Measurements from ENCODE around the gene KLF17. TPM values are rescaled to one million over a fixed set of nuclear protein-coding genes. Genes with fewer than 3 reads are reported as not detected.

The KLF17 gene
- total RNA-seq (not detected in 2 replicates), polyA plus RNA-seq (not detected in 2 replicates)

- Histone ChIP-seq H3K27ac (no peak within 1 kb of the TSS), H3K4me3 (no peak within 1 kb of the TSS), H3K4me1 (ENCODE audit: low read depth) (no peaks in the 10 kb centered on the region), H3K36me3 (no peaks in the 10 kb centered on the region), H3K9me3 (ENCODE audit: low read depth) (no peaks in the 10 kb centered on the region), H3K27me3 (no peaks in the 10 kb centered on the region)
- DNase-seq (ENCODE audit: low read depth in 1 of 2, low spot score in 1 of 2), result no peak
- TF ChIP-seq CTCF (IDR thresholded peaks at IDR 0.05; ENCODE audit: low read depth, low read length), result no peak
Measured at GRCh38 chr1:44118682-44119081, at the start of gene KLF17. KLF17 (plus strand) TSS chr1:44118821; CDS start chr1:44118908, 87 bp downstream.

- Histone ChIP-seq H3K36me3 (no peaks in the 10 kb centered on the region), H3K27me3 (no peaks in the 10 kb centered on the region), H3K4me1 (ENCODE audit: low read depth) (peaks cover 7% of the 10 kb centered on the region), H3K9me3 (ENCODE audit: low read depth) (no peaks in the 10 kb centered on the region), H3K4me3 (no peak overlapping the region), H3K27ac (no peak overlapping the region)
- no peak for TF ChIP-seq CTCF (IDR thresholded peaks at IDR 0.05; ENCODE audit: low read depth, low read length)
- no peak for DNase-seq (ENCODE audit: low read depth in 1 of 2, low spot score in 1 of 2)
Measured at GRCh38 chr1:44071461-44071860, 47.2 kb upstream of the KLF17 start.

- peak in 1 of 2 donors; percentile 95 for DNase-seq (ENCODE audit: low read depth in 1 of 2, low spot score in 1 of 2)
Measured at GRCh38 chr1:44072204-44072603, 46.4 kb upstream of the KLF17 start.

GRCh38 chr1:44072821-44073220 lies 45.8 kb upstream of the KLF17 start:
- TF ChIP-seq CTCF (IDR thresholded peaks at IDR 0.05; ENCODE audit: low read depth, low read length), result no peak
- DNase-seq (ENCODE audit: low read depth in 1 of 2, low spot score in 1 of 2), result no peak
- no peaks in the 10 kb centered on the region for H3K36me3 ChIP-seq
- H3K9me3 ChIP-seq (ENCODE audit: low read depth), result no peaks in the 10 kb centered on the region
- no peaks in the 10 kb centered on the region for H3K27me3 ChIP-seq
- H3K4me1 ChIP-seq (ENCODE audit: low read depth), result peaks cover 11% of the 10 kb centered on the region
- no peak overlapping the region for H3K4me3 ChIP-seq
- no peak overlapping the region for H3K27ac ChIP-seq

More at GRCh38 chr1:44072204-44072603, 46.4 kb upstream of the KLF17 start:
- no peaks in the 10 kb centered on the region for H3K36me3 ChIP-seq
- TF ChIP-seq CTCF (IDR thresholded peaks at IDR 0.05; ENCODE audit: low read depth, low read length), result no peak
- H3K9me3 ChIP-seq (ENCODE audit: low read depth), result no peaks in the 10 kb centered on the region
- no peak overlapping the region for H3K4me3 ChIP-seq
- peaks cover 7% of the 10 kb centered on the region for H3K4me1 ChIP-seq (ENCODE audit: low read depth)
- no peak overlapping the region for H3K27ac ChIP-seq
- H3K27me3 ChIP-seq, result no peaks in the 10 kb centered on the region

- no peaks in the 10 kb centered on the region for H3K27me3 ChIP-seq
- H3K27ac ChIP-seq, result no peak overlapping the region
- no peaks in the 10 kb centered on the region for H3K9me3 ChIP-seq (ENCODE audit: low read depth)
- no peak for DNase-seq (ENCODE audit: low read depth in 1 of 2, low spot score in 1 of 2)
- H3K4me1 ChIP-seq (ENCODE audit: low read depth), result peaks cover 10% of the 10 kb centered on the region
- no peak for TF ChIP-seq CTCF (IDR thresholded peaks at IDR 0.05; ENCODE audit: low read depth, low read length)
- no peaks in the 10 kb centered on the region for H3K36me3 ChIP-seq
- no peak overlapping the region for H3K4me3 ChIP-seq
Measured at GRCh38 chr1:44073528-44073927, 45.1 kb upstream of the KLF17 start.

- H3K27me3 ChIP-seq, result no peaks in the 10 kb centered on the region
- DNase-seq (ENCODE audit: low read depth in 1 of 2, low spot score in 1 of 2), result no peak
- peaks cover 9% of the 10 kb centered on the region for H3K4me1 ChIP-seq (ENCODE audit: low read depth)
- no peaks in the 10 kb centered on the region for H3K36me3 ChIP-seq
- TF ChIP-seq CTCF (IDR thresholded peaks at IDR 0.05; ENCODE audit: low read depth, low read length), result no peak
- H3K4me3 ChIP-seq, result no peak overlapping the region
- H3K27ac ChIP-seq, result no peak overlapping the region
- H3K9me3 ChIP-seq (ENCODE audit: low read depth), result no peaks in the 10 kb centered on the region
Measured at GRCh38 chr1:44074415-44074814, 44.2 kb upstream of the KLF17 start.

All from cardiac muscle cell (in vitro differentiated cells and primary cell).